HEK293 (cell line): ENCODE results near the gene CASKIN2.

Experiments used
- CTCF ChIA-PET: fragments of 350-600 bp; formaldehyde crosslinking; extraction: SDS; loops from one replicate; lab custom pipeline; 2021; ENCODE audit warnings: antibody characterized with exemption; lab: Yijun Ruan, JAX
- POLR2A ChIA-PET: fragments of 300-600 bp; formaldehyde crosslinking; extraction: SDS; loops from one replicate; lab custom pipeline; 2020; ENCODE audit warnings: antibody characterized with exemption, inconsistent platforms; lab: Yijun Ruan, JAX
- H3K27ac ChIP-seq: fragments of 200-500 bp; sonication (Bioruptor generic); 2 replicates; pipeline ENCODE4 v1.5.1; 2014; ENCODE audit warnings: low read depth, low read length, control low read depth, inconsistent platforms; ENCODE audit errors: extremely low read depth
- H3K36me3 ChIP-seq, 2 experiments: fragments of 200-500 bp in 1 of 2; sonication (Bioruptor generic) in 1 of 2; 1 replicate in 1 of 2; 2 replicates in 1 of 2; pipeline ENCODE4 v1.5.1; 2014 to 2017; ENCODE audit warnings: inconsistent platforms in 2 of 2, low read length in 2 of 2; ENCODE audit not compliant: control insufficient read depth in 2 of 2, insufficient read depth in 1 of 2
- H3K4me1 ChIP-seq: fragments of 200-500 bp; sonication (Bioruptor generic); 2 replicates; pipeline ENCODE4 v1.5.1; 2014; ENCODE audit warnings: mild to moderate bottlenecking, low read length, inconsistent platforms; ENCODE audit not compliant: control insufficient read depth, insufficient read depth
- H3K4me3 ChIP-seq: 2 replicates; pipeline ENCODE4 v1.5.1; 2011; ENCODE audit warnings: low read depth, mild to moderate bottlenecking, control low read depth, low read length, moderate library complexity
- H3K9me3 ChIP-seq: fragments of 200-500 bp; sonication (Bioruptor generic); 2 replicates; pipeline ENCODE4 v1.5.1; 2014; ENCODE audit warnings: low read depth, low read length, inconsistent platforms; ENCODE audit not compliant: control insufficient read depth, insufficient read depth
- KLF9 ChIP-seq: fragments of 450-650 bp; formaldehyde crosslinking; IDR thresholded peaks from 2 replicates; pipeline ENCODE4 v1.5.1; 2016; ENCODE audit warnings: missing biosample characterization, missing genetic modification characterization, low read depth
- PRDM1 ChIP-seq: fragments of 450-650 bp; formaldehyde crosslinking; IDR thresholded peaks from 2 replicates; pipeline ENCODE4; 2016; ENCODE audit warnings: missing biosample characterization, missing genetic modification characterization
- PRDM10 ChIP-seq: fragments of 450-650 bp; formaldehyde crosslinking; IDR thresholded peaks from 2 replicates; pipeline ENCODE4 v1.5.1; 2016; ENCODE audit warnings: missing biosample characterization, missing genetic modification characterization
- REPIN1 ChIP-seq: fragments of 450-650 bp; formaldehyde crosslinking; IDR thresholded peaks from 2 replicates; pipeline ENCODE4 v1.5.1; 2017; ENCODE audit warnings: missing biosample characterization, missing genetic modification characterization, low read depth
- SCRT1 ChIP-seq: fragments of 450-650 bp; formaldehyde crosslinking; IDR thresholded peaks from 2 replicates; pipeline ENCODE4 v1.5.1; 2016; ENCODE audit warnings: missing biosample characterization, missing genetic modification characterization, borderline replicate concordance
- ZBTB1 ChIP-seq: fragments of 450-650 bp; formaldehyde crosslinking; IDR thresholded peaks from 2 replicates; pipeline ENCODE4 v1.5.1; 2016; ENCODE audit warnings: missing biosample characterization, missing genetic modification characterization
- ZBTB10 ChIP-seq: fragments of 450-650 bp; formaldehyde crosslinking; IDR thresholded peaks from 2 replicates; pipeline ENCODE4 v1.5.1; 2016; ENCODE audit warnings: missing biosample characterization, missing genetic modification characterization
- ZBTB20 ChIP-seq: fragments of 450-650 bp; formaldehyde crosslinking; IDR thresholded peaks from 2 replicates; pipeline ENCODE4 v1.5.1; 2016; ENCODE audit warnings: missing biosample characterization, missing genetic modification characterization
- ZFHX2 ChIP-seq: fragments of 450-650 bp; formaldehyde crosslinking; conservative IDR thresholded peaks from 2 replicates; pipeline ENCODE4 v1.5.1; 2016; ENCODE audit warnings: missing biosample characterization, missing genetic modification characterization
- ZFP3 ChIP-seq: fragments of 450-650 bp; formaldehyde crosslinking; IDR thresholded peaks from 2 replicates; pipeline ENCODE4 v1.5.1; 2016; ENCODE audit warnings: low read depth, missing biosample characterization, missing genetic modification characterization
- ZNF114 ChIP-seq: fragments of 450-650 bp; formaldehyde crosslinking; IDR thresholded peaks from 2 replicates; pipeline ENCODE4 v1.5.0; 2017; ENCODE audit warnings: missing biosample characterization, missing genetic modification characterization
- ZNF155 ChIP-seq: fragments of 450-650 bp; formaldehyde crosslinking; IDR thresholded peaks from 2 replicates; pipeline ENCODE4 v1.5.1; 2016; ENCODE audit warnings: missing biosample characterization, missing genetic modification characterization
- ZNF157 ChIP-seq: fragments of 450-650 bp; formaldehyde crosslinking; IDR thresholded peaks from 2 replicates; pipeline ENCODE4 v1.5.1; 2016; ENCODE audit warnings: missing biosample characterization, missing genetic modification characterization
- ZNF174 ChIP-seq: fragments of 450-650 bp; formaldehyde crosslinking; IDR thresholded peaks from 2 replicates; pipeline ENCODE4 v1.5.0; 2017; ENCODE audit warnings: missing biosample characterization, mild to moderate bottlenecking, missing genetic modification characterization
- ZNF2 ChIP-seq: fragments of 450-650 bp; formaldehyde crosslinking; IDR thresholded peaks from 2 replicates; pipeline ENCODE4 v1.5.1; 2016; ENCODE audit warnings: missing biosample characterization, missing genetic modification characterization
- ZNF302 ChIP-seq: fragments of 450-650 bp; formaldehyde crosslinking; IDR thresholded peaks from 2 replicates; pipeline ENCODE4 v1.5.1; 2016; ENCODE audit warnings: missing biosample characterization, missing genetic modification characterization, low read depth
- ZNF510 ChIP-seq: fragments of 450-650 bp; formaldehyde crosslinking; IDR thresholded peaks from 2 replicates; pipeline ENCODE4 v1.5.1; 2018; ENCODE audit warnings: mild to moderate bottlenecking, missing genetic modification characterization, missing biosample characterization; ENCODE audit not compliant: insufficient replicate concordance
- ZNF626 ChIP-seq: fragments of 450-650 bp; sonication (Bioruptor Pico); formaldehyde crosslinking; IDR thresholded peaks from 2 replicates; pipeline ENCODE4 v1.5.1; 2018; ENCODE audit warnings: missing biosample characterization, missing genetic modification characterization, inconsistent platforms
- ZNF692 ChIP-seq: fragments of 450-650 bp; formaldehyde crosslinking; IDR thresholded peaks from 2 replicates; pipeline ENCODE4 v1.5.1; 2016; ENCODE audit warnings: missing biosample characterization, missing genetic modification characterization
- ZSCAN30 ChIP-seq: fragments of 450-650 bp; IDR thresholded peaks from 2 replicates; pipeline ENCODE4 v1.5.1; 2018; ENCODE audit warnings: missing biosample characterization, mild to moderate bottlenecking, missing genetic modification characterization, moderate library complexity
- ZXDB ChIP-seq: fragments of 450-650 bp; formaldehyde crosslinking; IDR thresholded peaks from 2 replicates; pipeline ENCODE4 v1.5.1; 2016; ENCODE audit warnings: missing biosample characterization, missing genetic modification characterization

The CASKIN2 gene

GRCh38 chr17:75487351-75488070 is 27.8 kb downstream of the CASKIN2 start:
- Histone ChIP-seq H3K9me3 (no peaks in the 10 kb centered on the region), H3K27ac (no peak overlapping the region), H3K36me3 (peaks cover 0 to 36% of the 10 kb centered on the region in 2 experiments; a peak in 2 of 3 replicates), H3K4me1 (no peaks in the 10 kb centered on the region)
- POLR2A ChIA-PET, result interaction anchor here (0.5 to 1.5 kb wide), 2 partner anchors 29 to 122 kb away, joined by 3 to 4 read pairs; partner anchors contain the start of gene TSEN54
- CTCF ChIA-PET, result interaction anchor here (0.7 to 1.2 kb wide), 6 partner anchors 30 to 248 kb away, joined by 3 read pairs; no protein-coding TSS in a partner anchor
- TF ChIP-seq ZBTB10 (tag by site-specific recombination), result no peak
- TF ChIP-seq ZNF174 (tag by site-specific recombination), result no peak
- TF ChIP-seq ZNF114, result no peak
- no peak for TF ChIP-seq ZBTB20
- no peak for TF ChIP-seq PRDM10 (tag by site-specific recombination)
- TF ChIP-seq REPIN1 (tag by site-specific recombination), result no peak
- TF ChIP-seq ZNF626 (tag by site-specific recombination), result no peak
- no peak for TF ChIP-seq ZFP3
- TF ChIP-seq KLF9 (tag by site-specific recombination), result no peak
- no peak for TF ChIP-seq ZNF302 (tag by site-specific recombination)
- no peak for TF ChIP-seq PRDM1
- no peak for TF ChIP-seq ZNF155 (tag by site-specific recombination)
- no peak for TF ChIP-seq ZSCAN30 (tag by site-specific recombination)
- TF ChIP-seq, all 188 proteins: peak for 0
- no peak overlapping the region for H3K4me3 ChIP-seq

GRCh38 chr17:75486951-75487350 is 28.4 kb downstream of the CASKIN2 start:
- Histone ChIP-seq H3K9me3 (no peaks in the 10 kb centered on the region), H3K36me3 (peaks cover 0 to 30% of the 10 kb centered on the region in 2 experiments; a peak in 2 of 3 replicates), H3K4me3 (no peak overlapping the region), H3K4me1 (no peaks in the 10 kb centered on the region), H3K27ac (no peak overlapping the region)
- TF ChIP-seq ZFHX2 (no peak), SCRT1 (tag by site-specific recombination) (no peak), ZNF692 (tag by site-specific recombination) (no peak), ZBTB1 (tag by site-specific recombination) (no peak), ZNF2 (tag by site-specific recombination) (no peak), ZNF510 (tag by site-specific recombination) (no peak), ZXDB (tag by site-specific recombination) (no peak), ZNF157 (tag by site-specific recombination) (no peak)
- CTCF ChIA-PET, result interaction anchor here (0.6 to 1.2 kb wide), 4 partner anchors 32 to 359 kb away, joined by 3 to 4 read pairs (median 3); no protein-coding TSS in a partner anchor
- POLR2A ChIA-PET, result interaction anchor here (1.5 to 1.6 kb wide), 2 partner anchors 10 to 29 kb away, joined by 4 to 5 read pairs; partner anchors contain the start of gene TSEN54
